Measurements from ENCODE around the gene KLRB1.

- TF ChIP-seq CTCF (IDR thresholded peaks at IDR 0.05; ENCODE audit: borderline replicate concordance, extremely low read depth, low read length, poor library complexity, severe bottlenecking) (no peak), EZH2 (IDR thresholded peaks at IDR 0.05; ENCODE audit: borderline replicate concordance, low read depth, low read length, severe bottlenecking) (no peak)
Observed at GRCh38 chr12:9646794-9647781, 39.4 kb upstream of the KLRB1 start.

Data from DND-41 (cell line).